Smooth muscle cell of the brain vasculature (primary cell): ENCODE results near the gene ARHGAP12.
"Not testable (repeated sequence)": the region's sequence is repeated elsewhere in the genome, so short reads cannot be mapped to it uniquely, and the experiment has no call there.

Source experiments
- DNase-seq: peaks from one replicate; pipeline ENCODE4 v3.0.0-alpha.2; 2012; ENCODE audit warnings: low read depth, low spot score

The ARHGAP12 gene, protein sequence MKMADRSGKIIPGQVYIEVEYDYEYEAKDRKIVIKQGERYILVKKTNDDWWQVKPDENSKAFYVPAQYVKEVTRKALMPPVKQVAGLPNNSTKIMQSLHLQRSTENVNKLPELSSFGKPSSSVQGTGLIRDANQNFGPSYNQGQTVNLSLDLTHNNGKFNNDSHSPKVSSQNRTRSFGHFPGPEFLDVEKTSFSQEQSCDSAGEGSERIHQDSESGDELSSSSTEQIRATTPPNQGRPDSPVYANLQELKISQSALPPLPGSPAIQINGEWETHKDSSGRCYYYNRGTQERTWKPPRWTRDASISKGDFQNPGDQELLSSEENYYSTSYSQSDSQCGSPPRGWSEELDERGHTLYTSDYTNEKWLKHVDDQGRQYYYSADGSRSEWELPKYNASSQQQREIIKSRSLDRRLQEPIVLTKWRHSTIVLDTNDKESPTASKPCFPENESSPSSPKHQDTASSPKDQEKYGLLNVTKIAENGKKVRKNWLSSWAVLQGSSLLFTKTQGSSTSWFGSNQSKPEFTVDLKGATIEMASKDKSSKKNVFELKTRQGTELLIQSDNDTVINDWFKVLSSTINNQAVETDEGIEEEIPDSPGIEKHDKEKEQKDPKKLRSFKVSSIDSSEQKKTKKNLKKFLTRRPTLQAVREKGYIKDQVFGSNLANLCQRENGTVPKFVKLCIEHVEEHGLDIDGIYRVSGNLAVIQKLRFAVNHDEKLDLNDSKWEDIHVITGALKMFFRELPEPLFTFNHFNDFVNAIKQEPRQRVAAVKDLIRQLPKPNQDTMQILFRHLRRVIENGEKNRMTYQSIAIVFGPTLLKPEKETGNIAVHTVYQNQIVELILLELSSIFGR

DNA sequence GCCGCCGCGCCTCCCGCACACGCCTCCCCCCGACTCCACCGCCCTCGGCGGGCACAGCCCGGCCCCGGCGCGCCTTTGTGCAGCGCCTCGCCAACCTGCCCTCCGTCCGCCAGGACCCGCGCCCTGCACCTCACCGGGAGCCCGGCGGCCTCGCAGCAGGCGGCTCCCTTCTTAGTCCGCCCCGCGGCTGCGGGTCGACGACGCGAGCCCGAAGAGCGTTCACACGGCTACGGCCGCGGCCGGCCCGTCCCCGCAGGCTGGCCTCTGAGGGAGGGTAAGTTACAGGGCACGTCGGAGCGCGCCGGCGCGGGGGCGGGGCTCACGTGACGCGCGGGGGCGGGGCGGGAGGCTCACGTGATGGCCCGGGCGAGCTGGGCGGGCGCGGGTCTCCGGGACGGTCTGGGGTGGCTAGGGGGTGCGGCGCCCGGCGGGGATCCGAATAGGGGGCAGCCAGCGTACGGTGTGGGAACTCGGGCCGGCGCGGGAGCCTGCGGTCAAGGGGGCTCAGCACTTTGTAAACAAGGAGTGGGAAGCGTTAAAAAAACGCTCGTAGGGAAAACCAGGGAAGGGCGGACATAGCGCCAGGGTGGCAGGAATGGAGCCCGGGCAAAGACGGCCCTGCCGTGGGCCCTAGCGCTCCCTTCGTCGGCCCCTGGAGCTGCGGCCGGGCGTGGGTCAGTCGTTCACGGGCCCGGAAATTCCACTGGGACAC is at the start of gene ARHGAP12:
Gene ARHGAP12, minus strand, starts transcription at position 283 of the 712 bp plus-strand sequence. CDS start 19,976 bp downstream, outside the sequence.
- DNase-seq = peak; percentile 65

DNA sequence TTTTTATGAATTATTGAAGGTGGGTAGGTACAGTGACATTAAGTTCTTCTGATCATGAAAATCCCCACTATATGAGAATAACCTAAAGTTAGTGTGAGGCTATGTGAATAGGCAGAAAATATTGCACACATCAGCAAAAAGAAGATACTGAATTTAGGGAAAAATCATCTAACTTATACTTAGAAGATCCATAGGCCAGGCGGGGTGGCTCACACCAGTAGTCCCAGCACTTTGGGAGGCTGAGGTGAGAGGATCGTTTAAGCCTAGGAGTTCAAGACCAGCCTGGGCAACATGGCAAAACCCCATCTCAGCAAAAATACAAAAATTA is 49.5 kb upstream of the ARHGAP12 start:
- DNase-seq = no peak

DNA sequence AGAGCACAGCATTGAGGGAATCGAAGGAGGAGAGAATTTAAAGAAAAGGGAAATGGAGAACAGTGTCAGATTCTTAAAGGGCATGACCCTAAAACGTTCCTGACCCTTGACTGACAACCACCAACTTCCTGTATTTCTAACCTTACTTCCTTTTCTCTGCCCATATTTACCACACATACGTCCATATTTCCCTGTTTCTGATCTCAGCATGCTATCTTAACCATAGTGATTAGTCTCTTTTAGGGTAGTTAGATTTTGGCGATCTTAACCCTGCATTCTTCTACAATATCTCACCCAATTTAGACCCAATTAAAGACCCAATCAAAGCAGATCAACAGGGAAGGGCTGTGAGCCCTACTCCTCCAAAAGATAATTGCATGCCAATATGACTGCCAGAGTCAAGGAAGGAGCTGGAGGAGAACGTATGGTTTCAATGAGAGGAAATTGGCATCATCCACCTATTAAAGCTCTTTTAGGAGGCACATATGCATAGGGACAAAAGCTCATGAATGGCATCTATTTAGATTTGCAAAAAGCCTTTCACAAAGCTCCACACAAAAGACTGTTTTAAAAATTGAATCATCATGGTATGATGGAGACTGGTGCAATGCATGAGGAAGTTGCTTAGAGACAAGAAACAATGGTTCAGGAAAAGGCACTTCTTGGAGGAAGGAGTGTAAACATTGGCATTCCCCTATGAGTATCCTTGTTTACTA is 49.0 kb upstream of the ARHGAP12 start:
- no peak for DNase-seq

DNA sequence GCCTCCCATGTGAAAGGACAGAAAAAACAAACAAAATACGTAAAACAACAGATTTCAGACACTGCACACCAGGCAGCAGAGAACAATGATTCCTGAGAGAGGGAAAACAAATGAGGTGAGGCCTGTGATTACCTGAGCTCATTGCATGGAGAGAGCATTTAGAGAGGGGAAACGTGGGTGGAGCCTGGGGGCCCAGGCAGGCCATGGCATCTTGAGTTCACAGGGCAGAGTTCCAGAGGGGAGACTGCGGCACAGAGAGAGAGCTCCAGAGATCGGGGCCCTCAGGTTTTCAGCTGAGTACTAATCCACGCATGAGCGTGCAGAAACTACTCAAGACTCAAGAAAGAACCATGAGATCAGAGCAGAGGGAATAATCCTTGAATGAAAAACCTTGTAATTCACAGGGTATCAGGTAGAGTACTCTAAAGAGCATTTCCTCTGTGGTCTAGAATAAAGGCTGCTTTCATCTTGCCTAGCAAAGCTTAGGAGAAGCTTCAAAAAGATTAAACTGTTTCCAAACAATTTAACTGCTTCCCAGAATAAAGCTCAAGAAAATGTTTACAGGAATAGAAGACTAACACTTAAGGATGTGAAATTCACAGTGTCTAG is 46.6 kb upstream of the ARHGAP12 start:
- DNase-seq = no peak

DNA sequence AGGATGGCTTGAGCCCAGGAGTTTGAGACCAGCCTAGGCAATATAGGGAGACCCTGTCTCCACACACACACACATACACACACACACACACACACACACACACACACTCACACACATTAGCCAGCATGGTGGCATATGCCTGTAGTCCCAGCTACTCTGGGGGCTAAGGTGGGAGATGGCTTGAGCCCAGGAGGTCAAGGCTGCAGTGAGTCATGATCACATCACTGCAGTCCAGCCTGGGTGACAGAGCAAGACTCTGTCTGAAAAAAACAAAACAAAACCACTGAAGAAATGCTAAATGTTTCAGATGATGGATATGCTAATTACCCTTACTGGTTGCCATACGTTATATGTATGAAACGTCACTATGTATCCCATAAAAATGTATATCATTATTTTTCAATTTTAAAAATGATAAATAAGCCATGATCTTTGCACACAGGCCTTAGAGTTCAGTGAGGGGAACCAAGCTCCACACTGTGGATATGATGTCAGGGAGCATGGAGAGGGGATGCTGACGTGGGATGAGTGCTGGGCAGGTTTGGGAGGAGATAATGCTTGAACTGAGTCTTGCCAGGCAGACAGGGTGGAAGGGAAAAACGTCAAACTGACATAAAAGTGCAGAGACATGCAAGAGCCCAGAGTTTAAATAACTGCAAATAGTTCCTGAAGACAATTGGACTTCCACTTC is 45.9 kb upstream of the ARHGAP12 start:
- DNase-seq = no peak

DNA sequence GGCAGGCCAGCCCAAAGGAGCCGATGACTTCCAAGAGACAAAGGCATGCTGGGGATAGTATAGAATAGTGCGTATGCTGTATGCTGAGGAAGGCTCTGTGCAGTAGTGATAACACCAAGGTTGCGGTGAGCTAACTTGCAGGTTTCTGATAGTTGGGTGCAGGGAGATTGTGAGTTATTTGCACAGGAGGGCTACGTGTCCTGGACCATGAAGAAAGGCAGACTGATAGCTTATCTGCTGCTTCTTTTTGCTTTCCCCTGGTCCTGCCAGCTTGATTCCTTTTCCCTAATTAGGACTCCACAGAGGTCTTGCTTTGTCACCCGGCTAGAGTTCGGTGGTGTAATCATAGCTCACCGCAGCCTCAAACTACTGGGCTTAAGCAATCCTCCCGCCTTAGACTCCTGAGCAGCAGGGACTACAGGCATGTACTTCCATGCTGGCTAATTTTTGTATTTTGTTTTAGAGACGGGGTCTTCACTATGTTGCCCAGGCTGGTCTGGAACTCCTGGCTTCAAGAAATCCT is 43.9 kb upstream of the ARHGAP12 start:
- DNase-seq = no peak

DNA sequence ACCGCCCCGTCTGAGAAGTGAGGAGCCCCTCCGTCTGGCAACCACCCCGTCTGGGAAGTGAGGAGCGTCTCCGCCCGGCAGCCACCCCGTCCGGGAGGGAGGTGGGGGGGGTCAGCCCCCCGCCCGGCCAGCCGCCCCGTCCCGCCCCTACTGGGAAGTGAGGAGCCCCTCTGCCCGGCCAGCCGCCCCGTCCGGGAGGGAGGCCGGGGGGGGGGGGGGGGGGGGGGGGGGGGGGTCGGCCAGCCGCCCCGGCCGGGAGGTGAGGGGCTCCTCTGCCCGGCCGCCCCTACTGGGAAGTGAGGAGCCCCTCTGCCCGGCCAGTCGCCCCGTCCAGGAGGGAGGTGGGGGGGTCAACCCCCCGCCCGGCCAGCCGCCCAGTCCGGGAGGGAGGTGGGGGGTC is 41.2 kb upstream of the ARHGAP12 start:
- DNase-seq = not testable (repeated sequence)

DNA sequence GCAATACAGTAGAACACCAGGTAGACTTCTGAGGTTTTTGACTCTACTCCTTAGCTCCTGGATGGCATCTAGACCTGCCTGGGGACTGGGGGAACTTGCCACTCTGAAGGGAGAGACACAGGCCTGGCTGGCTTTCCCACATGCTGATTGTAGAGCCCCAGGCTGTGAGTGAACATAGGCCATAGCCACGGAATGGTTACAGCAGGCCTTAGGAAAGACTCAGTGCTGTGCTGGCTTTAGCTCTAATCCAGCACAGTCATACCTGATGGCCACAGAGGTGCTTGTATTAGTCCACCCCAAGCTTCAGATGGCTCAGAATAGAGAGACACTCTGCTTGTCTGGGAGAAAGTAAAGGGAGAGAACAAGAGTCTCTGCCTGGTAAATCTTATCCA is 35.0 kb upstream of the ARHGAP12 start:
- no peak for DNase-seq

DNA sequence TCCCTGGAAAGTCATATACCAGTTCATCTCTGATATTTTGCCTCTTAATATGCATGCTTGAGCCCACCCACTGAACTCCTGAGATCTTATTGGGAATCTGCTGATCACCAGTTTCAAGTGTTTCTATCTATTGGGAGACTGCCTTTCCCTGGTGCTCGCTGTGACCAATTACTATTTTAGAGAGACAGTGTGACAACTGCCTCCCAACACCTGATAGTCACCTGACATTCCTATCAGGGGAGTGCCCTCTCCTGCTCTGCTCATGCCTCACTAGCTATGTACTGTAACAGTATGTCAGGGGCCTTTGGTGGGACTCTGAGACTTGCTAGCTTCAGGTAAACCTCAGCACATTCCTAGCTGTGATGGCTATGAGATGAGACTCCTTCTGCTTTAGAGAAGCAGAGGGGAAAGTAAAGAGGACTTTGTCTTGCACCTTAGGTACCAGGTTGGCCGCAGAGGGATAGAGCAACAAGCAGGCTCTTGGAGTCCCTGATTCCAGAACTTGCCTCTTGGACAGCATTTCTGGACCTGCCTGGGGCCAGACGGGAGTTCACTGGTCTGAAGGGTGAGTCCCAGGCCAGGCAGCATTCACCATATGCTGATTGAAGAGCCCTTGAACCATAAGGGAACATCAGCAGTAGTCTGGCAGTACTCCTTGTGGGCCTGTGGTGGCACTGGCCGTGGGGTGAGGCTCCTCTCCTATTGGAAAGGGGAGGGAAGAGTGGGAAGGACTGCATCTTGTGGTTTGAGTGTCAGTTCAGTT is 34.4 kb upstream of the ARHGAP12 start:
- no peak for DNase-seq

DNA sequence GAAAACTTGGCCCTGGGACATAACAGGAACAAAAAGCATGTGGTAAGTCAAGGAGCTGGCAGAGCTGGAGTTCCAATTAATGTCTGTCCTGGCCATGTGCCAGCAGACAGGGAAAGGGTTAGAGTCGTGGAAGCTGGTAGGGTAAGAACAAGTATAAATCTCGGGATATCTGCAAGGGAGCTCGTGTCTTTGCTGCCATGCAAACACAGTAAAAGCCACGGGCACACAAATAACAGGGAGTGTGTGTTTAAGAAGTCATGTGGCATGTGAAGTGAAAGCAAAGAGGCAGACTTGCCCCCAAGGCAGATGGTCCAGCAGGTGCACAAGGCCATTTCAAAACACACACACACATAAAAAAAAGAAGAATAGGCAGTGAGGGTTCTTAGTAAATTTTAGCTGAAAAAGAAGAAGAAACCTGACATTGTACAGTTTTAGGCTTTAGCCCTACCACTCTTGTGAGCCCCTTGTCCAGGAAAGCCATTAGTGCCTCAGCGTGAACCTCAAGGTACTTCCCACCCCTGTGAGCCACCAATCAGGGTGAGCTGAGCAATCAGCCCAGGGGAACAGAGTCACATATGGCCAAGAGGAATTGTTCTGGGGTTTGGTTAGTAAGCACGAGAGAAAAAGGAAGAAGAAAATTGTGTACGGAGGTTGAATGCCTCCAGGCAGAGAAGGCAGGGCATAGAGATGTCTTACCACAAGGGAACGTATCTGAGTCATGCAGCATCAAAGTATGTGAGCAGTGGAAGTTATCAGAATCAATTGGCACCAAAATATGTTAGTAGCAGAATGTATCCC is 32.8 kb upstream of the ARHGAP12 start:
- no peak for DNase-seq

DNA sequence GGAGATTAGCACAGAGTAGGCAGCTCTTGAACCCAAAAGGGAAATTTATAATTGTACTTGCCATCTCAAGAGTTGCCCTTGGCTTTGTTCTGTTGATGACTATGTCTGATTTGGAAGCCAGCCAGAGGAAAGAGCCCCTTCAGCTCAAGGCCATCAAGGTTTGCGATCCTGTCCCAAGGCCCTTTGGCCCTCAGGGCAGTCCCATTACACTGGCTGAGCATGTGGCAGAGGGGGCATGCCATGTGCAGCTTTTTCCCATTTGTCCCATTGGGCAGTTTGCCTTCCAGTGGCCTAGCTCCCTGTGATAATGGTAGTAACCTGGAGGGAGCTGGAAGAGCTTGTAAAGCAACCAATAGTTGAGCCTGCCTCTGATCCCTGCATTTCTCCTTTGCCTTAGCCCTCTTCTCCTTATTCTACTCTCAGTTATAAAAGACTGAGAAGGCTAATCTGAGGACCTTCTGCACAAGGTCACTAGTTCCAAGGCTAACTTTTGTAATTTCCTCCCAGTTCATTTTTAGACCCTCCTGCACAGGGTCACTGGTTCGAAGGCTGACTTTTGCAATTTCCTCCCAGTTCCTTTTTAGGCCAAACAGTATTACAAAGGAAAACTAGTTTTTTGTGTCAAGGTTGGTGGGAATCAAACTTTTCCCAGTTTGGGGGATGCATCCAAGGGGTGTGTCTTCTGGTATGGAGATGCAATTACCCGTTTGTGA is 31.0 kb upstream of the ARHGAP12 start:
- DNase-seq = no peak

DNA sequence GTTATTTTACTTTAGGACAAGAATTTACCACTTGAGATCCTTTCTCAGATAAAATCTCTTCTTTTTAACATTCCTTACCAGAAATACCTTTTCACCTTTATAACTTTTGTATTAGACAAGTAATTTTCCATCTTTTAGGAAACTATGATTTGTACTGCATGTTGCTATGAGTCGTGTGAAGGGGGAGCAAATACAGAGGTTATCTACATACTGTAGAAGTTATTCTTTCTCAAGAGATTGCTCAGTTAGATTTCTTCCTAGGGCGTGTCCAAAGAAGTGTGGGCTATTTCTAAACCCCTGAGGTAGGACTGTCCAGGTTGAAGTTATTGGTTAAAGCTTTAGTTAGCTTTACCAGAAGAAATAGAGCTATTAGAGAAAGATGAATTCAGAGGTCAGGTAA is 30.2 kb upstream of the ARHGAP12 start:
- DNase-seq = no peak

DNA sequence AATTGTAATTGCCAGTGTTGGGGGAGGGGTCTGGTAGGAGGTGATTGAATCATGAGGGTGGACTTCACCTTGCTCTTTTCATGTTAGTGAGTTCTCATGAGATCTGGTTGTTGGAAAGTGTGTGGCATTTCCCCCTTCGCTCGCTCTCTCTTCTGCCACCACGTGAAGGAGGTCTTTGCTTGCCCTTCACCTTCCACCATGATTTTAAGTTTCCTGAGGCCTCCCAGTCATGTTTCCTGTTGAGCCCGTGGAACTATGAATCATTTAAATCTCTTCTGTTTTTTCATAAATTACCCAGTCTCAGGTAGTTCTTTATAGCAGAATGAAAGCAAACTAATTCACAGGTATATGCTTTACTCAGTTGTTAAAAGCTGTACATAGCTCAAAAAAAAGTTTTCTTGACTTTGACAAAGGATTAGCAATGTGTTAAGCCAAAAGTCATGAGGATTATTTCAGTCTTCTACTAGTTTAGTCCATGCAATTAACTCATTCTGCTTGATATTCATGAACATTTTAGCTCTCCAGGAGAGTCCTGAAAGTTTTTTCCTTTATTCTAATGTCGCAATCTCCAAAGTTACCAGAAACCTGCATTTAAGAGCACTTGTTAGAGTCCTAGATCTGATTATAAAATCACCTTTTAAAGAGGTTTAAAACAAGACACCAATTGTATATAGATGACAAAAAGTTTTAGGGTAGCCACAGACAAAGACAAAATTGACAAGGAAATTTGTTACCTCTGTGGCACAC is 27.7 kb upstream of the ARHGAP12 start:
- no peak for DNase-seq

DNA sequence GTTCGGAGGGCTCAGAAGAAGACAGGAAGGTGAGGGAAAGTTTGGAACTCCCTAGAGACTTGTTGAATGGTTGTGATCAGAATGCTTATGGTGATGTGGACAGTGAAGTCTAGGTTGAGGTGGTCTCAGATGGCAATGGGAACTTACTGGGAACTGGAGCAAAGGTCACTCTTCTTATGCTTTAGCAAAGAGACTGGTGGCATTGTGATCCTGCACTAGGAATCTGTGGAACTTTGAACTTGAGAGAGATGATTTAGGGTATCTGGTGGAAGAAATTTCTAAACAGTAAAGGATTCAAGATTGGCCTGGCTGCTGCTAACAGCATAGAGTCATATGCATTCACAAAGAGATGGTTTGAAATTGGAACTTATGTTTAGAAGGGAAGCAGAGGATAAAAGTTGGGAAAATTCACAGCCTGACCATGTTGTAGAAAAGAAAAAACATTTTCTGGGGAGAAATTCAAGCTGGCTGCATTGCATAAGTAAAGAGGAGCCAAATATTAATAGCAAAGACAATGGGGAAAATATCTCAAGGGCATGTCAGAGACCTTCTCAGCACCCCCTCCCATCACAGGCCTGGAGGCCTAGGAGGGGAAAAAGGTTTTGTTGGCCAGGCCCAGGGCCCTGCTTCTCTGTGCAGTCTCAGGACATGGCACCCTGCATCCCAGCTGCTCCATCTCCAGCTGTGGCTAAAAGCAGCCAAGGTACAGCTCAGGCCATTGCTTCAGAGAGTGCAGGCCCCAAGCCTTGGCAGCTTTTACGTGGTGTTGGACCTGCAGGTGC is 26.0 kb upstream of the ARHGAP12 start:
- DNase-seq = no peak

DNA sequence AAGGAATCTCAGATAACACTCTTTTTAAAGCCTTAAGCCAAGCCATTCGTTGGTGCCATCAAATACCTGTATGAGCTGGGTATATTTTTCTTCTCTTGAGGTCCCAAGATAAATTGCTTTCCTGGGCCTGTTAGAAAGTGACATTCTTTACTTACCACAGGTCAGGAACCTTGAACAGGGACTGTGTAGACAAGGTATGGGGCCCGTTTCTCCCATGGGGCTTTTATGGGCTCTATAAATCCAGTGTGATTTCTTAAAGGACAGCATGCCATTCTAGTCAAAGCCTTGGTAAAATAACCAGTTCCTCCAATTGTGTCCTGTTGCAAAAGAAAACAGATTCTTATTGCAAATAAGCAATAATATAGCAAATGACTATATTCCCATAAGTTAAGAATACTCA is 24.8 kb upstream of the ARHGAP12 start:
- DNase-seq = no peak

DNA sequence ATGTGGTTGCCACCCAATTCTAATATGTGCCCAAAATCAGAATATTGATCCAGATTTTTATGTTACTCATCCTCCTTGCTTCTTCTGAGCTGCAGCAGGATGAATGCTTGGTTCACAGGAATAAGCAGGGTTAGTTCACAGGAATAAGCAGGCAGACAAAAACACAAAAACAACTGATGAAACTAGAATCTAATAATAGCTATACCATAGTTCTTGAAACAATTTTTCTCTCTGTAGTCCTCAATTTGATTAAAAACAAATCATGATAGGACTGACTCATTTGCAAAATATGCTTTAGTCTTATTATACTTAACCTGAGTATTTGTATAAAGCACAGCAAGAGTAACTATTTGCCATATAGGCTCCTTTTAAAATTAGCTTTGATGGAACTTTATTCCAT is 24.4 kb upstream of the ARHGAP12 start:
- no peak for DNase-seq

DNA sequence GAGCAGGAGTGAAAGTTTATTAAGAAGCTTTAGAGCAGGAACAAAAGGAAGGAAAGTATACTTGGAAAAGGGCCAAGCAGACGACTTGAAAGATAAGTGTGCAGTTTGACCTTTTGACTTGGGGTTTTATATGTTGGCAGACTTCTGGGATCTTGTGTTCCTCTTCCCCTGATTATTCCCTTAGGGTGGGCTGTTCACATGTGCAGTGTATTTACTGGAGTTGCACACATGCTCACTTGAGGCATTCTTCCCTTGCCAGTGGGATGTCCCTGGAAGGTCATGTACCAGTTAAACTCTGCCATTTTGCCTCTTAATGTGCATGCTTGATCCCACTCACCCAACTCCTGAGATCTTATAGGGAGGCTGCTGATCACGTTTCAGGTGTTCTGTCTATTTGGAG is 23.4 kb upstream of the ARHGAP12 start:
- no peak for DNase-seq
